ENCODE measurements around the gene DGCR2. TPM values are rescaled to one million over a fixed set of nuclear protein-coding genes. Genes with fewer than 3 reads are reported as not detected.
"Not testable (repeated sequence)": the region's sequence is repeated elsewhere in the genome, so short reads cannot be mapped to it uniquely, and the experiment has no call there.

Gene DGCR2
- total and polyA plus RNA-seq, 2 of the 4 experiments (the other 2 are of a cell fraction) = 17.2 to 35.4 TPM

DNA sequence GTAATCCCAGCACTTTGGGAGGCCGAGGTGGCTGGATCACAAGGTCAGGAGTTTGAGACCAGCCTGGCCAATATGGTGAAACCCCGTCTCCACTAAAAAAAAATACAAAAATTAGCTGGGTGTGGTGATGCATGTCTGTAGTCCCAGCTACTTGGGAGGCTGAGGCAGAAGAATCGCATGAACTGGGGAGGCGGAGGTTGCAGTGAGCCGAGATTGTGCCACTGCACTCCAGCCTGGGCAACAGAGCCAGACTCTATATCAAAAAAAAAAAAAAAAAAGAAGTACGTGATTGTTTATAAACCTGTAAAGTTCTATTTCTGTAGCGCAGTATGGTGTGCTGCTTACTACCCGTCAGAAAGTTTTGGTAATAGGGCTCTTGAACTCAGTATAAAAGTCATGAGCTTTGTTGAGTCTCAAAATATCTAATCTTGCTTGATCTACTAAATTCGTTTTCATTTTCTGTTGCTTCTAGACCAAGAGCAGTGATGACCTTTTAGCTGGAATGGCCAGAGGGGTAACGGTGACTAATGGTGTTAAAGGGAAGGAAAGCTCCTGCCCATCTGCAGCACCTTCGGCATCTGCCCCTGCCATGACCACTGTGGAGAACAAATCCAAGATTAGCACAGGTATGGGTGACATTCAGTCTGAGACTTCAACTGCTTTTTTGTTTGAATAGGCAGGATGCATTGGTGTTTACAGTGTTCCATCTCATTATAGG lies 108.2 kb downstream of the DGCR2 start:
- POLR2A ChIA-PET (ENCODE audit: unreplicated experiment); dilution Hi-C loops (cut with HindIII; ENCODE audit: low sequenced_read_pairs, unreplicated experiment); H2BK20ac ChIP-seq (ENCODE audit: low read depth, low read length); H4K5ac ChIP-seq (ENCODE audit: low read depth, low read length); H2AK9ac ChIP-seq (replicated peaks; ENCODE audit: low read depth, low read length, poor library complexity); ATAC-seq (ENCODE audit: low read depth); H3K18ac ChIP-seq (ENCODE audit: low read depth, low read length); intact Hi-C loops (cut with micrococcal nuclease); H3K36me3 ChIP-seq (ENCODE audit: control insufficient read depth, insufficient read depth, low read length); H3K9me3 ChIP-seq (ENCODE audit: control insufficient read depth, insufficient read depth, low read length); H3K9ac ChIP-seq (ENCODE audit: low read depth, low read length); H3K27ac ChIP-seq (ENCODE audit: insufficient read depth, low read length); H2AK5ac ChIP-seq (ENCODE audit: low read depth, low read length); H3K79me1 ChIP-seq (ENCODE audit: low read depth in 1 of 2, low read length in 2 of 2); H3K14ac ChIP-seq (replicated peaks; ENCODE audit: low read depth, low read length); H2AFZ ChIP-seq (replicated peaks; ENCODE audit: low read length, poor library complexity); H3K4ac ChIP-seq (ENCODE audit: low read depth, low read length); CTCF ChIA-PET; H4K20me1 ChIP-seq (ENCODE audit: insufficient read depth, low read length); H3K23ac ChIP-seq (ENCODE audit: low read depth, low read length); H4K91ac ChIP-seq (ENCODE audit: insufficient read depth, low read depth, low read length); H3K4me2 ChIP-seq (ENCODE audit: low read depth, low read length); H3K56ac ChIP-seq (ENCODE audit: extremely low read depth, insufficient read depth, low read length); H3K4me3 ChIP-seq (ENCODE audit: insufficient read depth, low read depth, low read length); BruUV-seq (replicated peaks); H3K9me1 ChIP-seq (ENCODE audit: insufficient read depth, low read length); in situ Hi-C loops (cut with MboI; ENCODE audit: low sequenced_read_pairs); H3K4me1 ChIP-seq (ENCODE audit: control insufficient read depth, insufficient read depth, low read length); H3K27me3 ChIP-seq (ENCODE audit: control insufficient read depth, insufficient read depth, low read length); H4K8ac ChIP-seq (ENCODE audit: low read depth in 2 of 2, low read length in 2 of 2); H2BK120ac ChIP-seq (ENCODE audit: low read depth, low read length); DNase-seq; H2BK5ac ChIP-seq (ENCODE audit: low read depth, low read length, poor library complexity, severe bottlenecking); H2BK15ac ChIP-seq (ENCODE audit: low read depth, low read length): not testable (repeated sequence)
- 100% methylated on average over 1 of the region's 11 CpGs; no CpG with 5 or more reads in 1 of the 2 experiments for WGBS, 2 experiments (ENCODE audit: extremely low coverage in 2 of 2, insufficient read length in 1 of 2)

DNA sequence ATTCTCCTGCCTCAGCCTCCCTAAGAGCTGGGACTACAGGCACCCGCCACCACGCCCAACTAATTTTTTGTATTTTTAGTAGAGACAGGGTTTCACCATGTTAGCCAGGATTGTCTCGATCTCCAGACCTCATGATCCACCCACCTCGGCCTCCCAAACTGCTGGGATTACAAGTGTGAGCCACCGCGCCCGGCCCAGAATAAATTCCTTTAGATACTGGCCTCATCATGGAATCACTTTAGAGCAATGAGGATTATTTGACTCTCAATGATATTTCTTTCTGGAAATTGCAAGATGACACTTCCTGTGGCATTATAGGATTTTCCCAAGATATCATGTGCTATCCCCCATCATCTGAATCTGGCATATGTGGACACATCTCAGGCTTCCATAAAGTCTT lies 108.8 kb downstream of the DGCR2 start:
- H2AFZ ChIP-seq (replicated peaks; ENCODE audit: low read length, poor library complexity); H2BK15ac ChIP-seq (ENCODE audit: low read depth, low read length); H3K9me3 ChIP-seq (ENCODE audit: control insufficient read depth, insufficient read depth, low read length); H3K36me3 ChIP-seq (ENCODE audit: control insufficient read depth, insufficient read depth, low read length); H3K4me2 ChIP-seq (ENCODE audit: low read depth, low read length); H3K9ac ChIP-seq (ENCODE audit: low read depth, low read length); H3K4me1 ChIP-seq (ENCODE audit: control insufficient read depth, insufficient read depth, low read length); H4K5ac ChIP-seq (ENCODE audit: low read depth, low read length); H4K91ac ChIP-seq (ENCODE audit: insufficient read depth, low read depth, low read length); BruUV-seq (replicated peaks); H2BK120ac ChIP-seq (ENCODE audit: low read depth, low read length); dilution Hi-C loops (cut with HindIII; ENCODE audit: low sequenced_read_pairs, unreplicated experiment); H3K4ac ChIP-seq (ENCODE audit: low read depth, low read length); POLR2A ChIA-PET (ENCODE audit: unreplicated experiment); H2BK20ac ChIP-seq (ENCODE audit: low read depth, low read length); H3K9me1 ChIP-seq (ENCODE audit: insufficient read depth, low read length); H2AK9ac ChIP-seq (replicated peaks; ENCODE audit: low read depth, low read length, poor library complexity); CTCF ChIA-PET; DNase-seq; H2BK5ac ChIP-seq (ENCODE audit: low read depth, low read length, poor library complexity, severe bottlenecking); H3K56ac ChIP-seq (ENCODE audit: extremely low read depth, insufficient read depth, low read length); H3K27ac ChIP-seq (ENCODE audit: insufficient read depth, low read length); intact Hi-C loops (cut with micrococcal nuclease); H4K20me1 ChIP-seq (ENCODE audit: insufficient read depth, low read length); H2AK5ac ChIP-seq (ENCODE audit: low read depth, low read length); in situ Hi-C loops (cut with MboI; ENCODE audit: low sequenced_read_pairs); H3K18ac ChIP-seq (ENCODE audit: low read depth, low read length); ATAC-seq (ENCODE audit: low read depth); H3K79me1 ChIP-seq (ENCODE audit: low read depth in 1 of 2, low read length in 2 of 2); H3K23ac ChIP-seq (ENCODE audit: low read depth, low read length); H4K8ac ChIP-seq (ENCODE audit: low read depth in 2 of 2, low read length in 2 of 2); H3K14ac ChIP-seq (replicated peaks; ENCODE audit: low read depth, low read length); H3K4me3 ChIP-seq (ENCODE audit: insufficient read depth, low read depth, low read length); H3K27me3 ChIP-seq (ENCODE audit: control insufficient read depth, insufficient read depth, low read length): not testable (repeated sequence)
- no CpG with 5 or more reads among the region's 7 CpGs for WGBS, 2 experiments (ENCODE audit: extremely low coverage in 2 of 2, insufficient read length in 1 of 2)

Measured in IMR-90 (cell line).